HG03135 (cell line): ENCODE data around the gene MAPK4.

Source experiments
- ATAC-seq: cut with Tn5 transposase; IDR thresholded peaks from one replicate; pipeline ENCODE4 v1.9.1; 2021; ENCODE audit warnings: mild to moderate bottlenecking, moderate library complexity; ENCODE audit not compliant: unreplicated experiment

The MAPK4 gene

DNA sequence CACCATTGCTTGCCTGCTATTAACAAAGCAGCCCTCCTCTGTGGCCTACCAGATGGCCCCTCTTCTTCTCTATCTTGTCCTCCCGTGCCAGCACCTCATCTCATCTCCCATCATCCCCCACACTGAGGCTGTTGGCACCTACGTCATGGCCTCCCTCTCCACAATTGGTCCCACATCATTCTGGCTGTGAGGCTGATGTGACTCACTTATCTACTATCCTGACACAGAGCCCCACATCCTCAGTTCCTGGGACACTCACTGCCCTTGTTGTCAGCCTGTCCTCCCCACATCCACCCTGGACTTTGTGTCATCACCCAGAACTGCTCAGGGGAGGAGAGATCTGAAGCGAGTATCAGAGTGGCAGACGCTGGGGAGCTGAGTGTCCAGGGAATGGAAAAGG lies 157.0 kb downstream of the MAPK4 start:
- no peak for ATAC-seq

DNA sequence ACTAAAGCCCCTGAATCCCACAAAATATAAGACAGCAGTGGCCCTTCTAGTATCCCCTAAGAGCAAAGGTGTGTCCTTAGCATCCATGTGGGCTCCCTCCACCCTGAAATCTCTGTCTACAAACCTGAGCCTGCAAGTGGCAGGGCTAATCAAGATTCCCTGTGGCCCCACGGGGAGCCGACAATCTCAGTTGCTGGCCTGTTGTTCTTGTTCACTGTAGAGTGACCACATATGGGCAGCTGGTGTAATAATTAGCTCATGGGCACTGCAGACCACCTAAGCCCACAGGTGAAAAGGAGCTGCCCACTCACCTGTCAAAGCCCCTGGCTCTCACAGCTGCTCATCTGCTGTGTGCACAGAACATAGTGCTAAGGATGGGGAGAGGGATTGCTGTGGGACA lies 157.7 kb downstream of the MAPK4 start:
- no peak for ATAC-seq

- ATAC-seq = no peak
Observed at GRCh38 chr18:50719471-50720324, 159.8 kb downstream of the MAPK4 start.

DNA sequence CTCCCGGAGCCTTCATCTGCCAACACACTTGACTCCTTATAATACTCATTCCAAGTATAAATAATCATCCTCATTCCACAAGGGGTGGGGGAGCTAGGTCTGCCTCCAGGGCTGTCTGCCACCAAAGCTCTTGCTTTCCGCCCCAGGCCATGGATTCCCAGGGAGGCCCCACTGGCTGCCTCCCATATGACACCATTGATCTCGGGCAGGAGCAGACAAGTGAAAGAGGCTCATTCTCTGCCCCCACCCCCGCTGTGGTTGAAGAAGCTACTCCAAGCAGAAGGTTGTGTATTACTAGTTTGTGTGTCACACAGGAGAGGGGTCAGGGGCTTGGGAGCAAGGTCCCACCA lies 160.4 kb downstream of the MAPK4 start:
- ATAC-seq = no peak

DNA sequence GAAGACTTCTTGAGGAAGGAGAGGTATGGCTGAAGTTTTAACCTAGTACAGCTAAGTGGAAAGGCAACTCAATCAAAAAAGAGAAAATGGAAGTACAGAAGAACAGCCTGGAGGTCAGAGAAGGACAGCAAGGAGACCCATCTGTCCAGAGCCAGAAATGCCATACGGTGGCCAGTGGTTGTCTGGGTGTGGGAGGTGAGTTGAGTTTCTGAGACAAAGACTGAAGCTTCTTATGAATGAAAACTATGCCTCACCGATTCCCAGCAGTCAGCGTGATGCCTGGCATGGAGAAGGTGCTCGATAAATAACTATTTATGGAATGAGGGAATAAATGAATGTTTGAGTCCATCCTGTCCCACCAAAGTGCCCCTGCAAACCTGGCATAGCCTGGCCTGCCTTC lies 161.1 kb downstream of the MAPK4 start:
- no peak for ATAC-seq

GRCh38 chr18:50721451-50722120 lies 161.7 kb downstream of the MAPK4 start:
- ATAC-seq = no peak

- ATAC-seq = no peak
Observed at GRCh38 chr18:50722311-50722710, 162.4 kb downstream of the MAPK4 start.

DNA sequence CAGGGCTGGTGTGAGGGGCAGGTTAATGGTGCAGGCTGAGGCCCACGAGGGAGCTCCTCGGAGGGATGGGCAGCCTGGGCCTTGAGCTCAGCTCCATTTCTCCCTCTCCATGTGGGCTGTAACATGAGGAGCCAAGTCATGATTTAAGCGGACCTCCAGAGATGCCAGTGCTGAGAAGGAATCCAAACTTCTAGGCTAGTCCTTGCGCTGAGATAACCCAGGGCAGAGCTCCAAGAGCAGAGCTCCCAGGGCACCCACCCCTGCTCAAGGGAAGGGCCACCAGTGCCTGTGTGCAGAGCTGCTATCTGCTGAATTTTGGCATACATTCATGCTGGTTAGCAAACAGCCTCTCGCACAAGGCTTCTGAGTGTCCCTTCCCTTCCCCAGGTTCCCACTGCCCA lies 164.9 kb downstream of the MAPK4 start:
- ATAC-seq = no peak

DNA sequence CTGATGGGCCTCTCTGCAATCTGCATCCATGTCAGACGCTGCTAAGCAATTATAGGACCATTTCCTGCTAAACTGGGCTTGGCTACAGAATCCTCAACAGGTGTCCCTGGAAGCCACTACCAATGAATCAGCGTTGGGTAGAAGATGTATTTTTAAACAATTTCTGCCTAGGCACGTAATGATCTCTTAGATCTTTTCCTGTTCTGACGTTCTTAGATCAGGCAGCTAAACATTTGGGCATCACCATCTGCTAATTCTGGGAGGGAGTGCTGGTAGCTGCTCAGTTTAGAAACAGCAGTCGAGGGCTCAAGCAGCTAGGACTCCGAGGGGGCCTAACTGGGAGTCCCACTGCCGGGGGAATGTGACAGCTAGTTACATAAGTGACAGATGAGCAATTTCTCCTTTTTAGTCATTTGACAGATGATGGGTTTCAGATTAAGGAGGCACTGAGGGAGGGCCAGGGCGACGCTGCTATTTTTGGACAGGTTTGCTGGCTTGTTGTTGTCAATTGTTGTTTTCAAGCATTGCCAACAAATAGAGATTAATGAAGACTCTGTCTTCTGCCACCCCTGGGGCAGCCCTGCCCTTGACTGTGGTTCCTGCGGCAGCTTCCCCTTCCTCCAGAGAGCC lies 167.2 kb downstream of the MAPK4 start:
- ATAC-seq = no peak

- no peak for ATAC-seq
Observed at GRCh38 chr18:50727721-50728471, 168.0 kb downstream of the MAPK4 start.

- ATAC-seq = no peak
Observed at GRCh38 chr18:50729376-50729775, 169.5 kb downstream of the MAPK4 start.

DNA sequence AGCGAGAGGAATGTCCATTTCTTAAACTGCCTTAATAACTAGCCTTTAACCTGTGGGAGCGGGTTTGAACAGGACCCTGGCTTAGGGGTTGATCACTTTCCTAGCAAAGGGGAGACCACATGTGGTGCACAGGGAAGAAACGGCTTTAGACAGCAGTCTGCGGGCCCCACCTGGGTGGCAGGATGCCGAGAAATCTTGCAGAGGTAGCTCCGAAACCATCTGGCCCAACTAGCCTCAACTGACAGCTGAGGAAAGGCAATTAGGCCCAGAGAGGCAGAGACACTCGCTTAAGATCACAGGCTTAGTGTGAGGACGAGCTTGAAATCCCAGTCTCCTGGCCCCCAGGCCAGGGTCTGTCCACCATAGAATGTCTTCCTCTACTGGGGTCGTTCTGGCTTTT lies 170.1 kb downstream of the MAPK4 start:
- ATAC-seq = no peak

DNA sequence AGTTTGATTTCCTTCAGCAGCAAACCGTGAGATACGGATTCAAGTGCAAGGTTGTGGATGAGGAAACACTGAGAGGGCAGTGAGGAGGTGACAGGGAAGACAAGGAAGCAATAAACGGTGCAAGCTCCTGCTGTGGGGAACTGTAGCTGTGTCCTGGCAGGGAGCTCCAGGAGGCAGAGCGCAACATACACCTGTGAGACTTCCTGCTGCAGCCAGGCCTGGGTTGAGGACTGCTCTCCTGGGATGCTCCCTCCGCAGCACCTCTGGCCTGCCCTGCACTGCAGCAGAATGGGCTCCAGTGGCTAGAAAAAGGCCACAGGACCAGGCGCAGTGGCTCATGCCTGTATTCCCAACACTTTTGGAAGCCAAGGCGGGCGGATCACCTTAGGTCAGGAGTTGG lies 174.5 kb downstream of the MAPK4 start:
- ATAC-seq = no peak

GRCh38 chr18:50734886-50735285 lies 175.0 kb downstream of the MAPK4 start:
- ATAC-seq = no peak

- no peak for ATAC-seq
Observed at GRCh38 chr18:50737127-50737526, 177.2 kb downstream of the MAPK4 start.

GRCh38 chr18:50738098-50738757 lies 178.3 kb downstream of the MAPK4 start:
- no peak for ATAC-seq

DNA sequence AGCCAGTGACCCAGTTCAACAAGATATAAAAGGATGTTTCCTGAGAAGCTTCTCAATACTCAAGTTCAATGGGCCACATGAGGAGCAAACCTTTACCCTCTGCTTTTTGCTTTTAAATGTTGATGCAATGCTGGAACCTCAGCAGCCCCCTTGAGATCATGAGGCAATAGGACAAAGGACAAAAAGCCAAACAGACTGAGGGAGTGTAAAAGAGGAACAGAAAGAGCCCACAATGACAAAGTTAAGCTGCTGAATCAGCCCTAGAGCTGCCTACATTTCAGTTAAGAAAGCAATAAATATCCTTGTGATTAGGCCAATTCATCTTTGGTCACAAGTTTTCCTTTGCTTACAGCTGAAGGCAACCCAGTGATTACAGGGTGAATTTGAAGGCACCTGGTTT lies 183.1 kb downstream of the MAPK4 start:
- no peak for ATAC-seq

DNA sequence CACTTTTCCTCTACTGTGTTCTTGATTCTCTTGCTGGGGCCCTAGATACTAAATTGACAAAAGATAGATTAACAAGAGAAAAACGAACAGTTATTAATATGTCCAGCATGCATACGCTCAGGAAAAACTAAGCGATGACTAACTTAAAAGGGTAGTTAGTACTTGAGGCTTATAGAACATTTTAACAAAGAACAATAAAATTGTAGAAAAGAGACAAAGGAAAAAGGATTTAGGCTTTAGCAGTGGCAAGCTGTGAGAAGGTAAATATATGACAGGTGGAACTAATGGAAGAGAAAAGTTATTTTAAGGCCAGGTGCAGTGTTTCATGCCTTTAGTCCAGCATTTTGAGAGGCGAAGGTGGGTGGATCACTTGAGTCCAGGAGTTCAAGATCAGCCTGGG lies 184.4 kb downstream of the MAPK4 start:
- ATAC-seq = no peak

DNA sequence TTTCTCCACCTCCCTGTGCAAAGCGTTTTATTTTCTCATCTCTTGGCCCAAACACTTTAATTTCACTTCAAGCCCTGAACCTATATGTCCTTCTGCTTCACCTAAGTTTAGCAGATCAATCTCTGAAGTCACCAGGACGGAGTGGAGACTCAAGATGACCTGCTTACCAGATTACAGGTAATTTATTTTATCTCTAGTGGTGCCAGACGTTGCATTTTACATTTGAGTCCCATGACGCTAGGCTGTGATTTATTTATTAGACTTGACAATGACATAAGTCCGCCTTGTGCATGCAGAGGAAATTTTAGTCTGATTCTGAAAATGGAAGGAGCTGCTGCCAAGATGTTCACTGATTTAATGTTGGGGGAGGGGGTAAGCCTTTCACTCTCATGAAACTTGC lies 186.1 kb downstream of the MAPK4 start:
- ATAC-seq = no peak

DNA sequence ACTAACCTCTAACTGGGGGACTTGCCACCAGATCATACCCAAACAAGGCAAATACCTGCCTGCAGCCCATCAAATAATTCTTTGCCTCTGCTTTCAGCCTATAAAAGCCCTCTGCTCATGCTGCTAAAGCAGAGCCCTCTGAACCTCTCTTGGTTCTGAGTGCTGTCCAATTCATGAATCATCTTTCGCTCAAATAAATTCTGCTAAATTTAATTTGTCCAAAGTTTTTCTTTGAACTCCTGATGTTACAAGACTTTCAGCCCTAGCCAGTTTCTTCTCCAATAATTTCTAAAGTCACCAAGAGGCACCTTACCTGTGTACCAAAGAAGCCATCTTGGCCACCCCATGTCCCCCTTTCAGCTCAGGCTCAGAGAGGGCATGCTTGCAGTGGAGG lies 188.0 kb downstream of the MAPK4 start:
- no peak for ATAC-seq
